SK-N-SH (cell line): ENCODE measurements around the gene CEP43. TPM values are rescaled to one million over a fixed set of nuclear protein-coding genes. Genes with fewer than 3 reads are reported as not detected.
A peak's percentile ranks its signal among the peaks of the same experiment; 100 is the strongest.

ENCODE experiments used
- CTCF ChIA-PET: fragments of 300-600, 350-600 bp; formaldehyde crosslinking; extraction: SDS; loops from one replicate; lab custom pipeline; 2021; lab: Yijun Ruan, JAX
- POLR2A ChIA-PET: fragments of 350-600 bp; sonication (Branson Sonifier 250); formaldehyde crosslinking; extraction: SDS; loops from one replicate; lab custom pipeline; 2020; ENCODE audit warnings: antibody characterized with exemption, inconsistent platforms; lab: Yijun Ruan, JAX
- DNase-seq: peaks from one replicate; pipeline ENCODE4 v3.0.0; 2012
- H2AFZ ChIP-seq: fragments of 200-600 bp; sonication (generic); 2 replicates; pipeline ENCODE4 v1.8.1; 2016; ENCODE audit warnings: antibody characterized with exemption, mild to moderate bottlenecking, low read depth
- H3F3A ChIP-seq: fragments of 200-600 bp; sonication (generic); replicated peaks from 2 replicates; pipeline ENCODE3; 2016; ENCODE audit warnings: antibody characterized with exemption, mild to moderate bottlenecking; ENCODE audit not compliant: insufficient read depth
- H3K27ac ChIP-seq, 2 experiments: fragments of 200-500 bp in 1 of 2; fragments of 200-600 bp in 1 of 2; sonication (Bioruptor generic) in 1 of 2; sonication (generic), shearing (Covaris generic) in 1 of 2; 2 replicates each; pipeline versions ENCODE4 v1.5.1 to v1.6.1; 2014 to 2016; ENCODE audit warnings: low read depth in 2 of 2, inconsistent platforms in 1 of 2, low read length in 1 of 2, mild to moderate bottlenecking in 1 of 2, mixed read lengths in 1 of 2
- H3K27me3 ChIP-seq: fragments of 200-600 bp; sonication (generic), shearing (Covaris generic); 2 replicates; pipeline ENCODE4 v1.6.1; 2016; ENCODE audit warnings: mixed run types; ENCODE audit not compliant: insufficient read depth
- H3K36me3 ChIP-seq, 2 experiments: fragments of 200-500 bp in 1 of 2; fragments of 200-600 bp in 1 of 2; sonication (Bioruptor generic) in 1 of 2; sonication (generic) in 1 of 2; replicated peaks in 1 of 2; 2 replicates each; pipeline versions ENCODE3 to v1.5.1; 2014 to 2016; ENCODE audit warnings: low read length in 1 of 2, mild to moderate bottlenecking in 1 of 2; ENCODE audit not compliant: insufficient read depth in 2 of 2, control insufficient read depth in 1 of 2
- H3K4me1 ChIP-seq, 2 experiments: fragments of 200-500 bp in 1 of 2; fragments of 200-600 bp in 1 of 2; sonication (Bioruptor generic) in 1 of 2; sonication (generic), shearing (Covaris generic) in 1 of 2; 2 replicates each; pipeline versions ENCODE4 v1.5.1 to v1.6.1; 2014 to 2016; ENCODE audit warnings: low read depth in 1 of 2, low read length in 1 of 2, mixed run types in 1 of 2; ENCODE audit not compliant: insufficient read depth in 2 of 2, control insufficient read depth in 1 of 2
- H3K4me2 ChIP-seq: fragments of 200-600 bp; sonication (generic), shearing (Covaris generic); 2 replicates; pipeline ENCODE4 v1.6.1; 2017; ENCODE audit warnings: mixed run types
- H3K4me3 ChIP-seq, 2 experiments: fragments of 200-500 bp in 1 of 2; fragments of 200-600 bp in 1 of 2; sonication (Bioruptor generic) in 1 of 2; sonication (generic), shearing (Covaris generic) in 1 of 2; 2 replicates each; pipeline versions ENCODE4 v1.5.1 to v1.8.1; 2014 to 2016; ENCODE audit warnings: low read depth in 2 of 2, inconsistent platforms in 1 of 2, low read length in 1 of 2, mild to moderate bottlenecking in 1 of 2, mixed read lengths in 1 of 2, moderate library complexity in 1 of 2
- H3K79me2 ChIP-seq: fragments of 200-600 bp; sonication (generic); 2 replicates; pipeline ENCODE4 v1.8.1; 2017; ENCODE audit warnings: mild to moderate bottlenecking; ENCODE audit not compliant: insufficient read depth
- H3K9ac ChIP-seq: fragments of 200-600 bp; sonication (generic); 2 replicates; pipeline ENCODE4 v1.6.1; 2017; ENCODE audit warnings: mixed run types
- H3K9me2 ChIP-seq: fragments of 200-600 bp; sonication (generic); 2 replicates; pipeline ENCODE4 v1.6.1; 2017; ENCODE audit warnings: mixed run types
- H3K9me3 ChIP-seq: fragments of 200-600 bp; sonication (generic); 2 replicates; pipeline ENCODE4 v1.6.1; 2017; ENCODE audit warnings: mixed run types, mild to moderate bottlenecking, moderate library complexity
- H4K20me1 ChIP-seq: fragments of 200-600 bp; sonication (generic); 2 replicates; pipeline ENCODE4 v1.6.1; 2017; ENCODE audit warnings: mild to moderate bottlenecking, mixed run types; ENCODE audit not compliant: insufficient read depth
- FOXJ3 ChIP-seq: sonication (generic); formaldehyde crosslinking; IDR thresholded peaks from 2 replicates; pipeline ENCODE4 v1.5.1; 2020; ENCODE audit warnings: mild to moderate bottlenecking, missing genetic modification reagents
- GABPA ChIP-seq: IDR thresholded peaks from 2 replicates; pipeline ENCODE4 v1.4.0; 2012; ENCODE audit warnings: low read depth, mild to moderate bottlenecking
- IRF3 ChIP-seq: fragments of 150-350 bp; IDR thresholded peaks from 2 replicates; pipeline ENCODE4 v1.6.1; 2016; ENCODE audit warnings: mild to moderate bottlenecking, low read depth, low read length
- RAD21 ChIP-seq: IDR thresholded peaks from 2 replicates; pipeline ENCODE4 v1.6.1; 2012; ENCODE audit warnings: mild to moderate bottlenecking, low read length
- REST ChIP-seq: IDR thresholded peaks from 2 replicates; pipeline ENCODE4 v1.6.1; 2012; ENCODE audit warnings: mild to moderate bottlenecking, low read depth, low read length, moderate library complexity
- RXRA ChIP-seq: IDR thresholded peaks from 2 replicates; pipeline ENCODE4 v1.4.0; 2012; ENCODE audit warnings: low read depth, mild to moderate bottlenecking, borderline replicate concordance
- SMC3 ChIP-seq: IDR thresholded peaks from 2 replicates; pipeline ENCODE4 v1.6.1; 2012; ENCODE audit warnings: low read depth, low read length, improper control_type of control experiment
- YY1 ChIP-seq: IDR thresholded peaks from 2 replicates; pipeline ENCODE4 v1.4.0; 2012; ENCODE audit warnings: low read depth, mild to moderate bottlenecking
- ZBTB33 ChIP-seq: IDR thresholded peaks from 2 replicates; pipeline ENCODE4 v1.4.0; 2012; ENCODE audit warnings: low read depth, borderline replicate concordance
- polyA plus RNA-seq, 3 experiments: library from polyadenylated mRNA; depleted of rRNA; stranded (reverse); fragments of >200 nt; gene quantifications; 2 replicates each; pipeline ENCODE4 v1.2.3, GENCODE V29; 2012

Gene CEP43
- polyA plus RNA-seq, 1 of the 3 experiments (the other 2 are of a cell fraction), result 7.5 TPM

GRCh38 chr6:166969390-166970002 lies 29.7 kb upstream of the CEP43 start (continued):
- TF ChIP-seq IRF3, result no peak

- CTCF ChIA-PET, result interaction anchor here (1.7 to 2.1 kb wide), 2 partner anchors 8 to 19 kb away, joined by 5 to 8 read pairs; no protein-coding TSS in a partner anchor
- Histone ChIP-seq H2AFZ (no peak overlapping the region), H3K4me2 (no peak overlapping the region), H3K27ac (peak overlapping the region in 1 of 2 experiments; percentile 74; a peak in 1 of 4 replicates), H3K79me2 (no peaks in the 10 kb centered on the region), H3K36me3 (peaks cover 0 to 11% of the 10 kb centered on the region in 2 experiments), H4K20me1 (no peaks in the 10 kb centered on the region), H3F3A (no peaks in the 10 kb centered on the region), H3K4me1 (peaks cover 0 to 12% of the 10 kb centered on the region in 2 experiments; a peak in 2 of 4 replicates), H3K4me3 (no peak overlapping the region), H3K9me2 (no peaks in the 10 kb centered on the region), H3K9ac (no peak overlapping the region), H3K27me3 (no peaks in the 10 kb centered on the region), H3K9me3 (peaks cover 9% of the 10 kb centered on the region)
- POLR2A ChIA-PET, result no interaction called here
- no peak for DNase-seq
- TF ChIP-seq FOXJ3 (no peak), ZBTB33 (no peak), GABPA (no peak), YY1 (no peak), SMC3 (no peak), REST (no peak), RAD21 (no peak), RXRA (no peak)
These were observed 29.1 kb upstream of the CEP43 start for GRCh38 chr6:166970091-166970490.
